A172 (cell line): Measurements from ENCODE around the gene LAMB4. TPM values are rescaled to one million over a fixed set of nuclear protein-coding genes. Genes with fewer than 3 reads are reported as not detected.
A peak's percentile ranks its signal among the peaks of the same experiment; 100 is the strongest.

Experiments
- DNase-seq: peaks from one replicate; pipeline ENCODE4 v3.0.0-alpha.2; 2015; ENCODE audit warnings: low spot score
- total RNA-seq: library from RNA; depleted of rRNA; stranded (reverse); fragments of >200 nt; shearing (Covaris generic); gene quantifications from 2 replicates; pipeline ENCODE4 v1.2.3, GENCODE V29; 2014; rRNA removed

The LAMB4 gene, protein sequence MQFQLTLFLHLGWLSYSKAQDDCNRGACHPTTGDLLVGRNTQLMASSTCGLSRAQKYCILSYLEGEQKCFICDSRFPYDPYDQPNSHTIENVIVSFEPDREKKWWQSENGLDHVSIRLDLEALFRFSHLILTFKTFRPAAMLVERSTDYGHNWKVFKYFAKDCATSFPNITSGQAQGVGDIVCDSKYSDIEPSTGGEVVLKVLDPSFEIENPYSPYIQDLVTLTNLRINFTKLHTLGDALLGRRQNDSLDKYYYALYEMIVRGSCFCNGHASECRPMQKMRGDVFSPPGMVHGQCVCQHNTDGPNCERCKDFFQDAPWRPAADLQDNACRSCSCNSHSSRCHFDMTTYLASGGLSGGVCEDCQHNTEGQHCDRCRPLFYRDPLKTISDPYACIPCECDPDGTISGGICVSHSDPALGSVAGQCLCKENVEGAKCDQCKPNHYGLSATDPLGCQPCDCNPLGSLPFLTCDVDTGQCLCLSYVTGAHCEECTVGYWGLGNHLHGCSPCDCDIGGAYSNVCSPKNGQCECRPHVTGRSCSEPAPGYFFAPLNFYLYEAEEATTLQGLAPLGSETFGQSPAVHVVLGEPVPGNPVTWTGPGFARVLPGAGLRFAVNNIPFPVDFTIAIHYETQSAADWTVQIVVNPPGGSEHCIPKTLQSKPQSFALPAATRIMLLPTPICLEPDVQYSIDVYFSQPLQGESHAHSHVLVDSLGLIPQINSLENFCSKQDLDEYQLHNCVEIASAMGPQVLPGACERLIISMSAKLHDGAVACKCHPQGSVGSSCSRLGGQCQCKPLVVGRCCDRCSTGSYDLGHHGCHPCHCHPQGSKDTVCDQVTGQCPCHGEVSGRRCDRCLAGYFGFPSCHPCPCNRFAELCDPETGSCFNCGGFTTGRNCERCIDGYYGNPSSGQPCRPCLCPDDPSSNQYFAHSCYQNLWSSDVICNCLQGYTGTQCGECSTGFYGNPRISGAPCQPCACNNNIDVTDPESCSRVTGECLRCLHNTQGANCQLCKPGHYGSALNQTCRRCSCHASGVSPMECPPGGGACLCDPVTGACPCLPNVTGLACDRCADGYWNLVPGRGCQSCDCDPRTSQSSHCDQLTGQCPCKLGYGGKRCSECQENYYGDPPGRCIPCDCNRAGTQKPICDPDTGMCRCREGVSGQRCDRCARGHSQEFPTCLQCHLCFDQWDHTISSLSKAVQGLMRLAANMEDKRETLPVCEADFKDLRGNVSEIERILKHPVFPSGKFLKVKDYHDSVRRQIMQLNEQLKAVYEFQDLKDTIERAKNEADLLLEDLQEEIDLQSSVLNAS (N-terminal part only)
- 0.19 TPM in 1 of 2 replicates, not detected in the other for total RNA-seq

DNA sequence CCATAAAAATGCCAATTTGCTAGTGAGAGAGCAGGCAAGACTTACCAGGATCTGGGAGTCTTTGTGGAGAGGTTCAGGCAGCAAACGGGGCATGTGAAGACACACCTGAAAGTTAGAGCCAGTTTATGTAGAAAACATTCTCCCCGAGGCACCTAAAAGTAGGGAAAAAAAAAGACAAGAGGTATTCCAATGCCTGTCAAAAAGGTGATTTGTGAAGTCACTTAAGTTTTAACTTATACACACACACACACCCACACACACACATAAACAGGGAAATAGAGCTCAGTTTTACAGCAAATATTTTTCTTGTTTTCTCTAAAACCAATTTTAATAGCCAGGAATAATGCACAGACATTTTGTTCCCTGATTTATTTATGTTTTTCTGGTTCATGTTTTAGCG is at the start of gene LAMB4:
Gene LAMB4 (minus strand): TSS at position 101 of the 400 bp plus-strand sequence. CDS start 7,197 bp downstream, outside the sequence.
- DNase-seq: no peak

DNA sequence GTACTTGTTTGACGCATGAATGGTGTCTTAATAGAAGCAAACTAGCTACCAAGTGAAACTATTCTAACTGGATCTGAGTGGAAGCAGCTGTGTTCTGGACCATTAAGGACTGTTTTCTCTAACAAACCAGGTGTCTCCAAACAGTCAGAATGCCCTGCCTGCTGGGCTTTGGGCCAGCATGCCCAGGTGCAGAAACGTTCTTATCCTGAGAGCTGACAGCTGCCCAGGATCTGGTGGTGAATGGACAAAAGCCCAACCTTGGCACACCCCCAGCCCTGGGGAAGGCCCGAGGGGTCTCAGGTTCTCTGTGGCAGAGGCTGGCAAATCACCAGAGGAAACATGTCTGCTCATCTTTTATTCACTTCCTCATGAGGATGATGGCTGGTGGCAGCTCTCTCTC is 48.2 kb upstream of the LAMB4 start:
- no peak for DNase-seq

DNA sequence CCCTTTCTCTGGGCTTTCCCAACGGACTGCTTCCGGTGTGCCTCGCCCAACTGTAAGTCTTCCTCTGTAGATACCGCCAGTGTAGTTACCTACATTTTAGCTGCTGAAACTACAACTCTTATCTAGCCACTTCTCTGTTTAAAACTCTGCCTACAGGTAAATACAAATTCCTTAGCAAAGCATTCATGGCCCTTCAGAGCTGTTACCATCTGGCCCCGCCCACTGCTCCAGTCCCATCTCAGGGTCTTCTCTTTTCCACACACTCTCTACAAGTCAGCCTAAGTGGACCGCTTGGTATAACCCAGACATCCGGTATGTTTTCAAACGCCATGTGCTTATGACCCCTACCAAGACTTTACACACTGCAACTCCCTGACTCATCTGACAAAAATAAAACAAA is 41.0 kb upstream of the LAMB4 start:
- no peak for DNase-seq

DNA sequence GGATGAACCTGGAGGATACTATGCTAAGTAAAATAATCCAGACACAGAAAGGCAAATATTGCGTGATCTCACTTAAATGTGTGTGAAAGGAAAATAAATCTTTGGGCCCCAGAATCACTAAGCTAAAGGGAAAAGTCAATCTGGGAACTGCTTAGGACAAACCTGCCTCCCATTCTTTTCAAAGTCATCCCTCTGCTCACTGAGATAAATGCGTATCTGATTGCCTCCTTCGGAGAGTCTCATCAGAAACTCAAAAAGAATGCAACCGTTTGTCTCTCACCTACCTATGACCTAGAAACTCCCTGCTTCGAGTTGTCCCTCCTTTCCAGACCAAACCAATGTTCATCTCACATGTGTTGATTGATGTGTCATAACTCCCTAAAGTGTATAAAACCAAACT is 40.1 kb upstream of the LAMB4 start:
- DNase-seq: no peak

DNA sequence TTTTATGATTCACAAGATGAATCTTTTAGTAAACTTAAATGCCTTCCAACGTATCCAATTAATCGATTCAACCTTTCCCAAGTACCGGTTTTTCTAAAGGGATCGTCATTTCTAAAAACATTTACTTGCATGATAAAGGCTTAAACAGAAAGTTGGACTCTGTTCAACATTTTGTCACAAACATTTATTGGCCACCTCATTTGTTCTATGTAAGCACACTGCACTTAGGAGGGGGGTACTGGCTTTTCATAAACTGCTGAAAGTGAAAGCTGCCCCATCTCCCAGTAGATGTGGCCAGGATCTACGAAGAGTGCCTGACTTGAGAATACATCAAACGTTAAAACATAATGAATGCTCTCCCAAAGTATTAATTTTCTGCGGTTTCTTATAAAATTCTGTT is 37.3 kb upstream of the LAMB4 start:
- peak; percentile 13 for DNase-seq

DNA sequence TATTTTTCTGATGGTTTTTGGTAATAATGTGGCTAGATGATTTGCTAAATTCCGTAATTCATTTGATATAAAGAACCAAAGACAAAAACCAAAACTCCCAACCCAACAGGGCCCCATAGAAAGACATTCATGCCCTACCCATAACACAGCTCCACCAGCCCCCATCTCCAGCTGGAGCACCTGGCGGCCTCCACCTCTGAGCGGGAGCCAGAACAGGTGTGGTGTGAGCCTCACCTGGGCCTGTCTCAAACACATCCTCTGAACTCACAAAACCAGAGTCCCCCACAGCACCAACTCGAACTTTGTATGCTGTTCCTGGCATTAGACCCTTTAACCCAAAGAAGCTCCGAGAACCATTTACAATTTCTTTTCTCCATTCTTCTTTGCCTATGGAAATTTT is 36.5 kb upstream of the LAMB4 start:
- no peak for DNase-seq

DNA sequence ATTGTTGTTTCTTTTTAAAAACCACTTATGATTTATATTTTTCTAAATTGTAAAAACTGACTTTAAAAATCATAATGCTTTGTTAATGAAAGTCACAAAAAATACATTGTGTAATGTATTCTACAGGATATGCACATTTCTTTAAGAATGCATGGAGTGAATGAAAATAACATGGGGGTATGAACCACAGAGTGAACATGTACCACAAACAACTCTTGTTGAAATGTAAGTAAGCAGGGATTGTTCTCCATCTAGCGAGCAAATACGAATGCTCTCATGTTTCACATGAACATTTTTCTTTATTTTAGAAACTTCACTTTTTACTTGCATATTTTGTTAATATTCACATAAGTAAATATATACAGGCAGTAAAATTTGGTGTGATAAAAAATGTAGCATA is 35.6 kb upstream of the LAMB4 start:
- DNase-seq: no peak

DNA sequence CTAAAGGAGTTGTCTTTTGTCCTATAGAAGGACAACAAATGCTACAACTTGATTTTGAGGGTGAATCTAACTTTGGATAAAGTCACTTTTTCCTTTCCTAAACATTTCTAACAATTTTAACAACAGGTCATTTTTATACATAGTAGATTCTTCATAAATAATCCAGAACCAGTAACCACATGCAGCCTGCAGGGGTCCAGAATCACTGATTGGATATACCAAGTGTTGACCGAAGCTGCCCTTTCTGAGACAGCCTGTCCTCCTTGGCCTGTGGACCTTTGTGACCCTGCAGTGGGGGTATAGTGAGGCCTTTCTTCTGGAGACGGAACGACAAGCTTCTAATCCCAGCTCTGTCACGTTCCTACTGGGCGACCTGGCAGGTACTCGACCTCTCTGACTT is 34.8 kb upstream of the LAMB4 start:
- DNase-seq: no peak

DNA sequence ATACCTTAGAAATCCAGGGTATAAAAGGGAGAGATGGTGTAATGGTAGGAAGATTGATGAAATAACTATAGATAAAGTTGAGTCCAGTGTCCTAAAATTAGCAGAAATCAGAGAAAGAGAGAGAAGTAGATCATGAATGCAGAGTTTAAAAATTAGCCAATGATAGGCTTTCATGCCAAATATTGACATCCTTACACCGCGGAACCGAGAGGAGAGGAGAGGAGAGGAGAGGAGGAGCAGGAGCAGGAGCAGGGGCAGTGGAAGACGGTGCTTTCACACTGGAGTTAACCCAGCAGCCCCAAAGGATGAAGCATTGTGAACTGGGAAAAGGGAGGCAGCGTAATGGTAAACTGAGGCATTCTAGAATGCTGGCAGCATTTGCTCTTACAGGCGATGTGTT is 34.2 kb upstream of the LAMB4 start:
- DNase-seq: no peak

DNA sequence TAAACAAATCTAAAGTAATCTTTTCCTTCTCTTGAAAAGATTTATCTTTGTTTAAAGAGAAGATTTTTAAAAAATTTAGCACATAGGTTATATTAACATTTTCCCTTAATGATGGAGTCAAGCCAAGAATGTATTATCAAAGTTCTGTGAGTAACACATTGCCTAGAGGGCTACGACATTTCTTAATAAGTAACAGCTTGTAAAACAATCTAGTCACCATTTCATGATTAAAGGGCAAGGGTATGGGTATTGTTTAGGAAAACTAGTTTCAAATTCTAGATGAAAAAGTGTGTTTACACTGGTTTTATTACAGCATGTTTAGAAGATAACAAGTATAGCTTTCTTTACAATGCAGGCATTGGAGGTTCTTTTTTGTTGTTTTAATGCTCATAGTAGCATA is 28.6 kb upstream of the LAMB4 start:
- no peak for DNase-seq

DNA sequence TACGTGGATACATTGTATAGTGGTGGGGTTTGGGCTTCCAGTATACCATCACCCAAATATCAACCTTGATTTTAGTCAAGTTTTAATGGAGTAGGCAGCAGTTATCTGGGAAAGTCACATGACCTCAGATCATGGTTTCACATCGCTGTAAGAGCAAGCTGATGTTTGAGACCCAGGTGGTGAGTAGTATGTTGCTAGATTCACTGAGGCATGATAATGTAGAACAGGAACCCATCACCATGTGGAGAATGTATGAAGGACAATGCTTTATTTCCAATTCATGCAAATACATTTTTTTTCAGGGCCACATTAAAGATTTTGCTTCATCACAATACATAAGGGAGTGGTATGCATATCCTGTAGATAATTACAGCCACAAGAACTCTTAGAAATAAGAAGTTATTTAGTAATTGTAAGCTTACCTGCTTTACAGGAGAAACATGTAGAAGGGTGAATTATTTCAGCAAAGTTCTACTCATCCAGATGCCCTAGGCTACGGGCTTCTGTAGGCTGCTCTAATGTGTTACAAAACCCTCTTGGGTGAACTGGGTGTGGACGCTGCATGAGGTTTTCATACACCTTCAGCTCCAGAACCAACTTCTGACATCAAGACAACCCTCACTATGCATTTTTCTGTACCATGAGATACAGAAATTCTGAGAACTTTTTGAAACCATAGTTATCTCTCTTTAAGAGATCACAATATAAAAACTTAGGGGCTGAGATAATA is 27.6 kb upstream of the LAMB4 start:
- DNase-seq: no peak

DNA sequence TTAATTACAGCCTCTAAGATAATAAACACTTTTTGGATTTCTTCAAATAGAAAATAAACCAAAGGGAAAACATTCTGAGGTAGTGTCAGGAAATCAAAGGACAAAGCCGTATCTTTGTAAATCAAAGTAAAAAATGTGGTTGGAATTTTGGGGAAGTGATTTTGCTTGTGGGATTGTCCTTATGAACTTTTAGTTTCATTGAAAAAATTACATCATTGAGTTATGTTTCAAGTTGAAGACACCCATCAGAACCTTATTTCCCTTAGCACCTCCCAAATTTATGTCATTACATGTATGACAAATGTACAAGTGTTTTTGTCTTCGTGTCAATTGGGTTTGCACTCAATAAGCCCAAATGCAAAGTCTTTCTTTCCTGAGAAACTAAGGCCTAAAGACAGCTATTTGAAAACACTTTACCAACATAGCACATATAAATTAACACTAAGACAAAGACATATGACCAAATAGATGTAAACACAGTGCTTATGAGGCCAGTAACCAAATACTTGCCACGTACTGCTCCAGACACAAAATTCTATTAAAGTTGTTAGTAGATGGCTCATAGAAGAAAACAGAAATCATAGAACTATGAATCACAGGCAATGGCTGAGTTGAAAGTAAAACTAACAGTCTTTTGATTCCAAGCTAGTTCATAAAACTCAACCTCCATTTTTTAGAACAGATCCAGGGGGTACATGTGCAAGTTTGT is 26.9 kb upstream of the LAMB4 start:
- DNase-seq: no peak

DNA sequence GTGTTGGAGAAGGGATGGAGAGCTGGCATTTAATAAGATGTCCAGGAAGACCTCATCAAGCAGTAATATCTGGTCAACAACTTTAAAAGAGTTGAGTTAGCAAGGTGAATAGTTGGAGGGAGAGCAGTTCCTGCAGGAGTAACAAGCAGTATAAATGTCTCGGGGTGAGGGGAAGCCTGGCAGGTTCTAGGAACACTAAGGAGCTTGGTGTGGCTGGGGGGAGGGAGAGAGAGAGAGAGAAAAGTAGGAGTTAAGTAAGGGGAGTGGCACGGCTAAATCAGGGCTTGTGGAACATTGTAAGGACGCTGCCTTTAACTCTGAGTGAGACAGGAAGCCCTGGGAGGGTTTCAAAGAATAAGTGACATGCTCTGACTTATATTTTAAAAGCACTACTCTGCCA is 22.0 kb upstream of the LAMB4 start:
- DNase-seq: no peak

DNA sequence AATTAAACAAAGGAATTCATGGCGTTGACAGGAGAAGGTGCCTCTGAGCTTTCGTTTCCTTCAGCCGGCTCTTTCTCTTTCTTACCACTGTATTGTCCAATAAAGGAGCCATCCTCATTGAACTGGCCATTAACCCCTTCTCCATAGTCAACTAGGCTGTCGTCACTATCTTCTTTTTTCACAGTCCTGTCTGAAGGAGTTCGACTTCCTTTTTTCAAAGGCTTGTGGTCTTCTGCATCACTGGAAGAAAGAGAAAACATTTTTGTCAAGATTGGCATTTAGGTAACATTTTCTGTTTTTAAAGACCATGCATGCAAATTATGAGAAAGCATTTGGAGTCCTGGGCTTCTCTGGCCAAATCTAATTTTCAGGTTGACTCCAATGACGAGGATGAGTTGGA is 19.7 kb upstream of the LAMB4 start:
- DNase-seq: no peak

DNA sequence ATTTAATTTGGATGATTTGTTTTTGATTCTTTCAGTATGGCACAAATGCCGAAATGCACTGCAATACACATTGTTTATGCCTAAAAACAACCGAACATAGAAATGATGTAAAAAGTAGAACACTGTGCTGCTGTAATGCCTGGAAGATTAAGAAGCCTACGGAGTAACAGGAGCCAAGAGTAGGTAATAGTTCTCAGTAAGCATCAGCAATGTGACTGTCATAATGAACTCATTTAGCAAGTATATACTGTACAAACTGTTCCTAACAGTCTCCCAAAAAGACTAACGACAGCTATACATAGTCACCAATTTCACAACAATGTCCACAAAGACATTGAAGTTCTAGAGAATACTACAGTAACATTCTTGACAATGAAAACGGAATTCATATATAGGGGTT is 19.0 kb upstream of the LAMB4 start:
- DNase-seq: no peak

DNA sequence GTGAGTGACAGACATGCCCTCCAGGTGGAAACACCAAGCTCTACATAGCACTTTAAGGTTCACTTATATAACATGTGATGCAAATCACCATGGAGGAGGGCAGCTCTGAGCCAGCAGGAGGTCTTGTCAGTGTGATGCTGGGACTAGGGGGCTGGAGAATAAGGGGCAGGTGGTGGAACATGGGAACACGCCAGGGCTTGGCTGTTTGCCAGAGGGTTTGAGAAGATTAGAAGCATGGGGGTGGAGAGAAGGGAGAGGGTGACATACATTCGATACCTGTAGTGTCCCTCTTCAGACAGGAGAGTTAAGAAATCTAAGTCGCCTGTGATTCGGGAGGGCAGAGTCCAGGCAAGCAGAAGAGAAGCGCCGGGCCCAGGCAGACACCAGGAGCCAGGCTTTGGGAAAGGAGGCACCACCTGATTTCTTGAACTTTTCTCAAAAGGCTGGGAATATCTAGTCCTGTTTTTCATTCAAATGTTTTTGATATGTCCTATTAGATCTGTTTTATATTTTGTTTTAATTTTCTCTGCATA is 16.9 kb upstream of the LAMB4 start:
- DNase-seq: no peak

DNA sequence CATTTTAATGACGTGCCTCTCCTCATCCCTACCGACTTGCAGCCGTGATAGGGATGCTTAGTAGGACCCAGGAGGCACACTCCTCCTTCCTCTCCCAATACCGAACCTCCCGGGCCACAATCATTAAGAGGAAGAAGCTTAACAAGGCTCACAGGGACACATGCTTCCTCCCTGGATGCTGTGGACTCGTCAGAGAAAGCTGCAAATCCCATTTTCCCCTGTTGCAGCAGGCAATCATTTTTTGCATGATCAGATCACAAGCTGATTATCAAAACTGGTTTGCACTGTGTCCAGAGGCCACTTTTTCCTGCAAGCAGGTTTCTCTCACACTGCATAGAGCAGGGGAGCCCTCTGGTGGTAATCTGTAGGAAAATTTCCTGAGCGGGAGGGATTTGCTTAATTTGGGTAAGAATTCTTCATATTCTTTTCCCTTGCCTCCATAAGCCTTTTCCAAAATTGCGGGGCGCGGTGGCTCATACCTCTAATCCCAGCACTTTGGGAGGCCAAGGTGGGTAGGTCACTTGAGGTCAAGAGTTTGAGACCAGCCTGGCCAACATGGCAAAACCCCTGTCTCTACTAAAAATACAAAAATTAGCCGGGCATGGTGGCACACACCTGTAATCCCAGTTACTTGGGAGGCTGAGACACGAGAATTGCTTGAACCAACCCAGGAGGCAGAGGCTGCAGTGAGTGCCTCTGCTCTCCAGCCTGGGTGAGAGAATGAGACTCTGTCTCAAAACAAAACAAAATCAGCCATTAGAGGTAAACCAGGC is 16.1 kb upstream of the LAMB4 start:
- DNase-seq: peak; percentile 76

DNA sequence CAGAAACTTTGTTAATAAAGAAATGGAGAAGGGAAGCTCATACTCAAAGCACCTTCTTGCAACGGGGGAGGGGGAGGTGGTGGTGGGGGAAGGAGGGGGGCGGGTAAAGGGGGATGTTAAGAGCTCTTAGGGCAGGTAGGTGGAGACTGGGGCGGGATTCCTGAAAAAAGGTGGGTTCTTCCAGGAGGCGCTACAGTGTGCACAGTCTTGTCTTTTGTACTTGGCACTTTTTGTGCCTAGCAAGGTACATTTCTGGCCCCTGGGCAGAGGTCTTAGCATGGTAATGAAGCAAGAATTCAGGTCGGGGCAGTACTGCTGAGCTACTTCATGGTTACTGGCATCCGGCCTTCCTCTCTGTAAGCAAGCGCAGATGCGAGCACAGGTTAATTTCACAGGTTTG is 15.2 kb upstream of the LAMB4 start:
- no peak for DNase-seq

DNA sequence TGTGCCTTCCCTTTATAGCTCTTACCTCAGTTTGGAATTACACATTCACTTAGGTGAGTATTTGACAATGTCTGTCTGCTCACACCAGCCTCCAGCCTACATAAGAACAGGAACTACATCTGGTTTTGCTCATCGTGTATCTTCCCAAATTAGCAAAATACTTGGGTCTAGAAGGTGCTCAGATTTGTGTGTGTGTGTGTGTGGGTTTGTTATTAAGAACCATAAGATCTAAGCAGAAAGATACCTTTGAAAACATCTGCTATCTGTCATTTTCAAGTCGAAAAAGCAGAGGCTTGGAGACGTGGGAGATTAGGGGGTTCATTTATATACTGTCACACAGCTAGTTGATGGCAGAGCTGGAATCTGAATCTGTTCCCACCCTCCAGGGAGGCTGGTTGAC is 14.8 kb upstream of the LAMB4 start:
- DNase-seq: no peak
